Testis (tissue), 3 donors: ENCODE results near the gene ELMO1. TPM values are rescaled to one million over a fixed set of nuclear protein-coding genes. Genes with fewer than 3 reads are reported as not detected.

ENCODE experiments used
- DNase-seq: peaks from one replicate; pipeline ENCODE4 v3.0.0-alpha.2; 2019
- H3K27ac ChIP-seq, 2 donors: fragments of 200-600 bp; sonication (generic); one replicate each; pipeline ENCODE4 v1.5.1; 2019
- H3K27me3 ChIP-seq: fragments of 200-600 bp; sonication (generic); one replicate; pipeline ENCODE4 v1.5.1; 2019
- H3K36me3 ChIP-seq: fragments of 200-600 bp; sonication (generic); one replicate; pipeline ENCODE4 v1.5.1; 2017; ENCODE audit warnings: low read depth; ENCODE audit errors: missing control alignments
- H3K4me1 ChIP-seq: fragments of 200-600 bp; sonication (generic); one replicate; pipeline ENCODE4 v1.5.1; 2019
- H3K4me3 ChIP-seq, 2 donors: fragments of 200-600 bp; sonication (generic); one replicate each; pipeline ENCODE4 v1.5.1; 2017 to 2019
- H3K9me3 ChIP-seq: fragments of 200-600 bp; sonication (generic); one replicate; pipeline ENCODE4 v1.5.1; 2017
- POLR2A ChIP-seq: fragments of 450-650 bp; IDR thresholded peaks from one replicate; pipeline ENCODE4 v1.6.1; 2017; ENCODE audit warnings: antibody characterized with exemption, mild to moderate bottlenecking, moderate library complexity
- WGBS, 2 donors: methylation state at CpG; one replicate each; pipeline ENCODE4 v1.1.5; 2018; 5-methylcytosine and 5-hydroxymethylcytosine counted together
- intact Hi-C: fragments of 100-400 bp; cut with DNase I; formaldehyde crosslinking; loops from one replicate; pipeline ENCODE4 v1.15.1; 2023; ENCODE audit warnings: low total_unique reads
- polyA plus RNA-seq: library from polyadenylated mRNA; stranded (reverse); fragments of 350-450 nt; fragmentation: Illumina TruSeq; extraction: RNeasy Lipid Tissue Mini Kit (QIAGEN cat#74804); gene quantifications from one replicate; pipeline ENCODE4 v1.2.3, GENCODE V29; 2014; ENCODE audit warnings: low read depth, low replicate concordance; ENCODE audit not compliant: insufficient read depth
- total RNA-seq, 2 donors: library from RNA; depleted of rRNA; stranded (reverse); fragments of >200 nt; gene quantifications; one replicate each; pipeline ENCODE4 v1.2.3, GENCODE V29; 2016
- TF ChIP-seq, protein P1 (sequence below), 3 experiments: fragments of 450-650 bp in 2 of 3; fragments of 200-600 bp in 1 of 3; sonication (generic) in 1 of 3; IDR thresholded peaks; one replicate each; pipeline ENCODE4 v1.5.1; 2016 to 2019; ENCODE audit warnings: antibody characterized with exemption in 3 of 3, mild to moderate bottlenecking in 2 of 3, moderate library complexity in 1 of 3

Gene ELMO1
- total and polyA plus RNA-seq, 3 donors from 2014 or later = 12.9 to 47.2 (median 36.5) TPM

DNA sequence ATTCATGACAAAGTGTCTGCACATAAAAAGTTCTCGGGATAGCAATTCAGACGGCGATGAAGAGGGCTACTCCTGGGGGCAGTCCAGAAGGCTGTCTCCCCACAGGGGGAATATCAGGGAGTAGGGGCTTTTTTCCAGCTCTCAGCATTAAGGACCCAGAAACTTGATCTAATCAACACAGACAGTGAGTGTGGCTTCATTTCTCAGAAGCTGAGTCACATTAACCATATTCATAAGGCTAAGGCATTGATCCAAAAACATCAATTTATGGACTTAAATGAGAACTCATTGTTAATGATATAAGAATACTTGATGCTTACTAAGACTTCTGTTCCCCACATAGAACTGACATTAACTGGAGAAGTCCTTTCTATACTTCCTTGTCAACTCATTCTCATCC, 636.9 kb downstream of the ELMO1 start:
- H3K27ac ChIP-seq = no peak overlapping the region
- H3K9me3 ChIP-seq = no peaks in the 10 kb centered on the region
- no peaks in the 10 kb centered on the region for H3K4me1 ChIP-seq
- no peak for DNase-seq
- no peaks in the 10 kb centered on the region for H3K36me3 ChIP-seq
- H3K4me3 ChIP-seq = no peak overlapping the region
- TF ChIP-seq, protein P1, sequence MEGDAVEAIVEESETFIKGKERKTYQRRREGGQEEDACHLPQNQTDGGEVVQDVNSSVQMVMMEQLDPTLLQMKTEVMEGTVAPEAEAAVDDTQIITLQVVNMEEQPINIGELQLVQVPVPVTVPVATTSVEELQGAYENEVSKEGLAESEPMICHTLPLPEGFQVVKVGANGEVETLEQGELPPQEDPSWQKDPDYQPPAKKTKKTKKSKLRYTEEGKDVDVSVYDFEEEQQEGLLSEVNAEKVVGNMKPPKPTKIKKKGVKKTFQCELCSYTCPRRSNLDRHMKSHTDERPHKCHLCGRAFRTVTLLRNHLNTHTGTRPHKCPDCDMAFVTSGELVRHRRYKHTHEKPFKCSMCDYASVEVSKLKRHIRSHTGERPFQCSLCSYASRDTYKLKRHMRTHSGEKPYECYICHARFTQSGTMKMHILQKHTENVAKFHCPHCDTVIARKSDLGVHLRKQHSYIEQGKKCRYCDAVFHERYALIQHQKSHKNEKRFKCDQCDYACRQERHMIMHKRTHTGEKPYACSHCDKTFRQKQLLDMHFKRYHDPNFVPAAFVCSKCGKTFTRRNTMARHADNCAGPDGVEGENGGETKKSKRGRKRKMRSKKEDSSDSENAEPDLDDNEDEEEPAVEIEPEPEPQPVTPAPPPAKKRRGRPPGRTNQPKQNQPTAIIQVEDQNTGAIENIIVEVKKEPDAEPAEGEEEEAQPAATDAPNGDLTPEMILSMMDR (IDR thresholded peaks at IDR 0.05) = no peak
- no peak for TF ChIP-seq POLR2A
- WGBS, 2 donors = 72 to 75% methylated on average over 3 of the region's 3 CpGs
- no peaks in the 10 kb centered on the region for H3K27me3 ChIP-seq
- intact Hi-C loops = no loop called here

GRCh38 chr7:36810489-36810888, 638.2 kb downstream of the ELMO1 start:
- intact Hi-C loops = no loop called here
- no peaks in the 10 kb centered on the region for H3K27me3 ChIP-seq
- H3K9me3 ChIP-seq = no peaks in the 10 kb centered on the region
- no peaks in the 10 kb centered on the region for H3K4me1 ChIP-seq
- WGBS, 2 donors = 49 to 50% methylated on average over 2 of the region's 2 CpGs
- H3K27ac ChIP-seq = no peak overlapping the region
- DNase-seq = no peak
- no peak overlapping the region for H3K4me3 ChIP-seq
- no peaks in the 10 kb centered on the region for H3K36me3 ChIP-seq
- TF ChIP-seq, protein P1 (IDR thresholded peaks at IDR 0.05) = no peak
- no peak for TF ChIP-seq POLR2A

DNA sequence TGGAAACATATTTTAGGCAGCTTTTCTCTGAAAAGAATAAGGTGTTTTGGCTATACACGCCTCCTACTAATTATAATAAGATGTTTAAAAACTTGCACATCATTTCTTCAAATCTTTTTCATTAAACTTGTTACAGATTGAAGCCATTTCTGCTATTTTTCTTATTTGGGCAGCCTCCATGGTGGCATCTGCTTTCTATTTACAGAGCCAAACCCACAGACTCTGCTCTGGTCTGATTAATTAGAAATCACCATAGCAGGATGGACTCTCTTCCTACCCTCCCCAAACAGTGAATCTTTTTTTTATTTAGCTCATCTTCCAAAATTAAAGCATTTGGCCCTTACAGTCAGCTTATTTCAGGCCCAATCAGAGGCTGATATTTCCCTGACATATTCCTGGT, 638.6 kb downstream of the ELMO1 start:
- intact Hi-C loops = no loop called here

GRCh38 chr7:36809510-36809909, 639.2 kb downstream of the ELMO1 start:
- no peak overlapping the region for H3K4me3 ChIP-seq
- H3K36me3 ChIP-seq = no peaks in the 10 kb centered on the region
- TF ChIP-seq POLR2A = no peak
- TF ChIP-seq, protein P1 (IDR thresholded peaks at IDR 0.05) = no peak
- no peak overlapping the region for H3K27ac ChIP-seq
- no peak for DNase-seq
- no peaks in the 10 kb centered on the region for H3K9me3 ChIP-seq
- 90 to 96% methylated on average over 3 of the region's 3 CpGs for WGBS, 2 donors
- no peaks in the 10 kb centered on the region for H3K27me3 ChIP-seq
- intact Hi-C loops = no loop called here
- H3K4me1 ChIP-seq = no peaks in the 10 kb centered on the region

More for the DNA sequence above, 638.6 kb downstream of the ELMO1 start:
- H3K27ac ChIP-seq = no peak overlapping the region
- H3K9me3 ChIP-seq = no peaks in the 10 kb centered on the region
- H3K27me3 ChIP-seq = no peaks in the 10 kb centered on the region
- 87 to 98% methylated on average over 1 of the region's 1 CpG for WGBS, 2 donors
- TF ChIP-seq, protein P1 (IDR thresholded peaks at IDR 0.05) = no peak
- no peak for TF ChIP-seq POLR2A
- H3K4me3 ChIP-seq = no peak overlapping the region
- no peaks in the 10 kb centered on the region for H3K4me1 ChIP-seq
- H3K36me3 ChIP-seq = no peaks in the 10 kb centered on the region
- no peak for DNase-seq

DNA sequence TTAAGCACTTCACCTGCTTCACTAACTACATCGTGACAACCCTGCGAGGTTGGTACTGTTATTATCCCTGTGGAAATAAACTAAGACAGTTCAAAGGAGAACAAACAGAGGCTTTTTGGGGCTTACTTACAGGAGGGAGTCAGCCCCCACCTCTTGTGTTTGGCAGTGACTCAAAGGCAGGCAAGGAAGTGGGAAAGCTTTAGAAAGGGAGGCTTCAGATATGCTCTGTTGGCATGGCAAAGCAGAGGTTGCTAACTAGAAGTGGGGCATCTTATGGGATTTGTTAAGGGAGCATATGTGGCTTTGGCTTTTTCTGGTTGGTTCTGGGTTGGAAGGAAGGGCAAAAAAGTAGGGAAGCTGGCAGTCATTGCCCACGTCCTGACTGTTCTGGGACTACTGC, 639.6 kb downstream of the ELMO1 start:
- H3K9me3 ChIP-seq = no peaks in the 10 kb centered on the region
- TF ChIP-seq, protein P1 (IDR thresholded peaks at IDR 0.05) = no peak
- no peak for TF ChIP-seq POLR2A

More for the DNA sequence above, 639.6 kb downstream of the ELMO1 start:
- H3K4me1 ChIP-seq = no peaks in the 10 kb centered on the region
- intact Hi-C loops = no loop called here
- no peak for DNase-seq
- no peaks in the 10 kb centered on the region for H3K27me3 ChIP-seq
- no peaks in the 10 kb centered on the region for H3K36me3 ChIP-seq
- WGBS, 2 donors = 83 to 84% methylated on average over 3 of the region's 3 CpGs
- no peak overlapping the region for H3K4me3 ChIP-seq
- H3K27ac ChIP-seq = no peak overlapping the region
